GM19397 (cell line): Measurements from ENCODE around the gene IDH1.
"Not testable (repeated sequence)": the region's sequence is repeated elsewhere in the genome, so short reads cannot be mapped to it uniquely, and the experiment has no call there.

Experiments used
- ATAC-seq: cut with Tn5 transposase; IDR thresholded peaks from one replicate; pipeline ENCODE4 v1.9.1; 2021; ENCODE audit warnings: mild to moderate bottlenecking, moderate library complexity; ENCODE audit not compliant: unreplicated experiment

The IDH1 gene

GRCh38 chr2:208256849-208257813 is 2.3 kb upstream of the IDH1 start:
- not testable (repeated sequence) for ATAC-seq

GRCh38 chr2:208256192-208256782 is 1.4 kb upstream of the IDH1 start:
- ATAC-seq: no peak

- peak; percentile 12 for ATAC-seq
These were observed 761 bp upstream of the IDH1 start for GRCh38 chr2:208255557-208256106.

GRCh38 chr2:208254118-208254870 is 577 bp downstream of the IDH1 start:
- peak; percentile 71 for ATAC-seq

GRCh38 chr2:208253600-208254117 is 1.2 kb downstream of the IDH1 start:
- no peak for ATAC-seq

- no peak for ATAC-seq
These were observed 2.0 kb downstream of the IDH1 start for GRCh38 chr2:208252716-208253492.

- no peak for ATAC-seq
These were observed 3.8 kb downstream of the IDH1 start for GRCh38 chr2:208251098-208251497.

GRCh38 chr2:208250388-208250787 is 4.5 kb downstream of the IDH1 start:
- no peak for ATAC-seq

GRCh38 chr2:208249296-208249695 is 5.6 kb downstream of the IDH1 start:
- no peak for ATAC-seq

- ATAC-seq: no peak
These were observed 6.3 kb downstream of the IDH1 start for GRCh38 chr2:208248601-208249000.

GRCh38 chr2:208245746-208246145 is 9.1 kb downstream of the IDH1 start:
- no peak for ATAC-seq

GRCh38 chr2:208244422-208244821 is 10.4 kb downstream of the IDH1 start:
- ATAC-seq: no peak

- ATAC-seq: no peak
These were observed 14.2 kb downstream of the IDH1 start for GRCh38 chr2:208240619-208241209.

- no peak for ATAC-seq
These were observed 14.9 kb downstream of the IDH1 start for GRCh38 chr2:208239770-208240493.

- no peak for ATAC-seq
These were observed 19.0 kb downstream of the IDH1 start for GRCh38 chr2:208235860-208236259.

- ATAC-seq: no peak
These were observed 20.1 kb downstream of the IDH1 start for GRCh38 chr2:208234786-208235185.

- no peak for ATAC-seq
These were observed 26.4 kb downstream of the IDH1 start for GRCh38 chr2:208228476-208228875.

GRCh38 chr2:208227581-208228232 is 27.2 kb downstream of the IDH1 start:
- no peak for ATAC-seq

- no peak for ATAC-seq
These were observed 30.1 kb downstream of the IDH1 start for GRCh38 chr2:208224802-208225201.
